Ishikawa (cell line): ENCODE results near the gene SPINK4.

Experiments used
- EGR1 ChIP-seq: IDR thresholded peaks from 2 replicates; pipeline ENCODE4 v1.6.1; 2012
- EP300 ChIP-seq: IDR thresholded peaks from 2 replicates; pipeline ENCODE4 v1.6.1; 2012; ENCODE audit warnings: borderline replicate concordance
- FOXM1 ChIP-seq: IDR thresholded peaks from 2 replicates; pipeline ENCODE4 v1.6.1; 2012; ENCODE audit warnings: low read depth, borderline replicate concordance
- NFIC ChIP-seq: IDR thresholded peaks from 2 replicates; pipeline ENCODE4 v1.6.1; 2012
- RAD21 ChIP-seq: IDR thresholded peaks from 2 replicates; pipeline ENCODE4 v1.6.1; 2012; ENCODE audit warnings: low read depth
- TAF1 ChIP-seq: IDR thresholded peaks from 2 replicates; pipeline ENCODE4 v1.6.1; 2012; ENCODE audit warnings: low read depth, mild to moderate bottlenecking
- TCF12 ChIP-seq: IDR thresholded peaks from 2 replicates; pipeline ENCODE4 v1.6.1; 2012; ENCODE audit warnings: low read depth
- TEAD4 ChIP-seq: IDR thresholded peaks from 2 replicates; pipeline ENCODE4 v1.6.1; 2012
- YY1 ChIP-seq: IDR thresholded peaks from 2 replicates; pipeline ENCODE4 v1.6.1; 2012; ENCODE audit warnings: low read depth
- ZBTB7A ChIP-seq: IDR thresholded peaks from 2 replicates; pipeline ENCODE4 v1.6.1; 2012; ENCODE audit warnings: low read depth
- TF ChIP-seq, protein P1 (sequence below): IDR thresholded peaks from 2 replicates; pipeline ENCODE4 v1.6.1; 2012
- TF ChIP-seq, protein P2 (sequence below): IDR thresholded peaks from 2 replicates; pipeline ENCODE4 v1.6.1; 2012
- TF ChIP-seq, protein P3 (sequence below): IDR thresholded peaks from 2 replicates; pipeline ENCODE4 v1.6.1; 2012; ENCODE audit warnings: low read depth, mild to moderate bottlenecking

DNA sequence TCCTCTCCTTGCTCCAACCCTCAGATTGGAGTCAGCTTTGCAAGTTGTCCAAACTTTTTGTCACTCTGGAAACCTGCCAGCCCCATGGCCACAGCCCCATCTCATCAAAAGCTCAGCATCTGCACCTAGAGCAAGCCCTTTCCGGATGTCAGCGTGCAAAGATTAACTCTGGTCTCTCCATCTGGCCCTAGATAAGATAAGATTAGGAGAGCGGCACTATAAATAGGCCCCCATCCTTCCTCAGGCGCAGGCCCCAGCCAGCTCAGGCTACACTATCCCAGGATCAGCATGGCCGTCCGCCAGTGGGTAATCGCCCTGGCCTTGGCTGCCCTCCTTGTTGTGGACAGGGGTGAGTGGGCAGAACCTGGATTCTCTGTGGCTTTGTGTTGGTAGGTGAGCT, at the start of gene SPINK4:
- TF ChIP-seq TEAD4: no peak
- TF ChIP-seq YY1: no peak
- TF ChIP-seq FOXM1: no peak
- TF ChIP-seq EGR1: no peak
- no peak for TF ChIP-seq EP300
- TF ChIP-seq, protein P1, sequence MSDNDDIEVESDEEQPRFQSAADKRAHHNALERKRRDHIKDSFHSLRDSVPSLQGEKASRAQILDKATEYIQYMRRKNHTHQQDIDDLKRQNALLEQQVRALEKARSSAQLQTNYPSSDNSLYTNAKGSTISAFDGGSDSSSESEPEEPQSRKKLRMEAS: no peak
- TF ChIP-seq, protein P2, sequence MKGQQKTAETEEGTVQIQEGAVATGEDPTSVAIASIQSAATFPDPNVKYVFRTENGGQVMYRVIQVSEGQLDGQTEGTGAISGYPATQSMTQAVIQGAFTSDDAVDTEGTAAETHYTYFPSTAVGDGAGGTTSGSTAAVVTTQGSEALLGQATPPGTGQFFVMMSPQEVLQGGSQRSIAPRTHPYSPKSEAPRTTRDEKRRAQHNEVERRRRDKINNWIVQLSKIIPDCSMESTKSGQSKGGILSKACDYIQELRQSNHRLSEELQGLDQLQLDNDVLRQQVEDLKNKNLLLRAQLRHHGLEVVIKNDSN: no peak
- TF ChIP-seq, protein P3, sequence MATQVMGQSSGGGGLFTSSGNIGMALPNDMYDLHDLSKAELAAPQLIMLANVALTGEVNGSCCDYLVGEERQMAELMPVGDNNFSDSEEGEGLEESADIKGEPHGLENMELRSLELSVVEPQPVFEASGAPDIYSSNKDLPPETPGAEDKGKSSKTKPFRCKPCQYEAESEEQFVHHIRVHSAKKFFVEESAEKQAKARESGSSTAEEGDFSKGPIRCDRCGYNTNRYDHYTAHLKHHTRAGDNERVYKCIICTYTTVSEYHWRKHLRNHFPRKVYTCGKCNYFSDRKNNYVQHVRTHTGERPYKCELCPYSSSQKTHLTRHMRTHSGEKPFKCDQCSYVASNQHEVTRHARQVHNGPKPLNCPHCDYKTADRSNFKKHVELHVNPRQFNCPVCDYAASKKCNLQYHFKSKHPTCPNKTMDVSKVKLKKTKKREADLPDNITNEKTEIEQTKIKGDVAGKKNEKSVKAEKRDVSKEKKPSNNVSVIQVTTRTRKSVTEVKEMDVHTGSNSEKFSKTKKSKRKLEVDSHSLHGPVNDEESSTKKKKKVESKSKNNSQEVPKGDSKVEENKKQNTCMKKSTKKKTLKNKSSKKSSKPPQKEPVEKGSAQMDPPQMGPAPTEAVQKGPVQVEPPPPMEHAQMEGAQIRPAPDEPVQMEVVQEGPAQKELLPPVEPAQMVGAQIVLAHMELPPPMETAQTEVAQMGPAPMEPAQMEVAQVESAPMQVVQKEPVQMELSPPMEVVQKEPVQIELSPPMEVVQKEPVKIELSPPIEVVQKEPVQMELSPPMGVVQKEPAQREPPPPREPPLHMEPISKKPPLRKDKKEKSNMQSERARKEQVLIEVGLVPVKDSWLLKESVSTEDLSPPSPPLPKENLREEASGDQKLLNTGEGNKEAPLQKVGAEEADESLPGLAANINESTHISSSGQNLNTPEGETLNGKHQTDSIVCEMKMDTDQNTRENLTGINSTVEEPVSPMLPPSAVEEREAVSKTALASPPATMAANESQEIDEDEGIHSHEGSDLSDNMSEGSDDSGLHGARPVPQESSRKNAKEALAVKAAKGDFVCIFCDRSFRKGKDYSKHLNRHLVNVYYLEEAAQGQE: no peak
- no peak for TF ChIP-seq NFIC
- TF ChIP-seq ZBTB7A: no peak
- TF ChIP-seq TAF1: no peak
- TF ChIP-seq TCF12: no peak
- no peak for TF ChIP-seq RAD21
